ENCODE results near the gene C1S. TPM values are rescaled to one million over a fixed set of nuclear protein-coding genes. Genes with fewer than 3 reads are reported as not detected.

C1S gene
- polyA plus RNA-seq, 1 experiment, result 458 TPM

DNA sequence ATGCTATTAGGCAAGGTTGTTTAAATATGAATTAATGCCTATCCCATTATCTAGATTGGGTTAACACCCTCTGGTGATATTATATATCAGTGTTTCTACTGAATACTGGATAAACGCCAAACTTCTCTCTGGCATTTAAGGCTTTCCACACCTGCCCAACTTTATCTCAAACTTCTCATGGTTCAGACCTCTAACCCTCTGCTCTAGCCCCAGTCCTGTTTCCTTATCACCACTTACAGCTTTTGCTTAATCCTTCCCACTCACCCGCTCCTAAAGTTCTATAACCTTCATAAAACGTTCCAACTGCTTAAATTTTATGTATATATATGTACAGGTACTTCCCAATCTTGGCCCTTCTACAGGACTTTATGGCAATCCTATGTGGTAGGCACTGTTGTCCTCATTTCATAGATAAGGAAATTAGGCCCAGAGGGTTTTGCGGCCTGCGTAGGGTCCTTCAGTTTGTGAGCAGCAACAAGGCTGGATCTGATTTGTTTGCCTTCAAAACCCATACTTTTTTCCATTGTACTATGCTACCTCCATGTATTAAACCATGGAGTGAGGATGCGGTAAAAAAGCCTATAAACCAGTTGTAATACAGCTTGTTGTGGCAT lies 43.5 kb upstream of the C1S start:
- Histone ChIP-seq H3K27me3 (ENCODE audit: control insufficient read depth, insufficient read depth, low read length) (no peaks in the 10 kb centered on the region), H3K4me3 (ENCODE audit: low read depth, low read length) (peak overlapping the region; percentile 90), H3K27ac (ENCODE audit: low read depth, low read length) (no peak overlapping the region), H3K9me3 (ENCODE audit: control insufficient read depth, insufficient read depth, low read length) (no peaks in the 10 kb centered on the region)
- DNase-seq (ENCODE audit: low read depth, low spot score), result no peak
- no peak for TF ChIP-seq CTCF (IDR thresholded peaks at IDR 0.05; ENCODE audit: low read depth, low read length)
- ChIA-PET CTCF (interaction anchor here (1.7 to 2.0 kb wide), 2 partner anchors 92 to 96 kb away, joined by 6 to 7 read pairs; partner anchors contain the start of gene C1RL), POLR2A (interaction anchor here (1.6 kb wide), 1 partner anchor 91 kb away, joined by 3 read pairs; no protein-coding TSS in a partner anchor)

- Histone ChIP-seq H3K27ac (ENCODE audit: low read depth, low read length) (peak overlapping the region; percentile 47), H3K9me3 (ENCODE audit: control insufficient read depth, insufficient read depth, low read length) (no peaks in the 10 kb centered on the region), H3K4me3 (ENCODE audit: low read depth, low read length) (peak overlapping the region; percentile 90), H3K27me3 (ENCODE audit: control insufficient read depth, insufficient read depth, low read length) (no peaks in the 10 kb centered on the region)
- ChIA-PET CTCF (interaction anchor here (0.5 to 2.0 kb wide), 15 partner anchors 9 to 945 kb away, joined by 3 to 7 read pairs (median 4); partner anchors contain the start of genes C1RL and C1S), POLR2A (interaction anchor here (0.6 to 1.6 kb wide), 3 partner anchors 43 to 91 kb away, joined by 3 to 5 read pairs (median 4); partner anchors contain the start of gene C1S)
- no peak for DNase-seq (ENCODE audit: low read depth, low spot score)
- TF ChIP-seq CTCF (IDR thresholded peaks at IDR 0.05; ENCODE audit: low read depth, low read length), result no peak
These were observed 42.6 kb upstream of the C1S start for GRCh38 chr12:7017870-7018349.

- no peaks in the 10 kb centered on the region for H3K9me3 ChIP-seq (ENCODE audit: control insufficient read depth, insufficient read depth, low read length)
- peak; percentile 77 for DNase-seq (ENCODE audit: low read depth, low spot score)
- ChIA-PET CTCF (interaction anchor here (0.5 to 2.0 kb wide), 15 partner anchors 9 to 944 kb away, joined by 3 to 7 read pairs (median 4); partner anchors contain the start of genes C1RL and C1S), POLR2A (interaction anchor here (0.6 to 1.6 kb wide), 4 partner anchors 42 to 90 kb away, joined by 3 to 5 read pairs (median 4); partner anchors contain the start of gene C1S)
- peak within 1 kb of the TSS; percentile 90 for H3K4me3 ChIP-seq (ENCODE audit: low read depth, low read length)
- TF ChIP-seq CTCF (IDR thresholded peaks at IDR 0.05; ENCODE audit: low read depth, low read length), result peak; percentile 83
- H3K27ac ChIP-seq (ENCODE audit: low read depth, low read length), result peak within 1 kb of the TSS; percentile 47
- H3K27me3 ChIP-seq (ENCODE audit: control insufficient read depth, insufficient read depth, low read length), result no peaks in the 10 kb centered on the region
These were observed 42.0 kb upstream of the C1S start, which contains the start of gene LPCAT3 for GRCh38 chr12:7018350-7019042. LPCAT3 (minus strand) TSS chr12:7018476; CDS start chr12:7018424, 52 bp downstream.

DNA sequence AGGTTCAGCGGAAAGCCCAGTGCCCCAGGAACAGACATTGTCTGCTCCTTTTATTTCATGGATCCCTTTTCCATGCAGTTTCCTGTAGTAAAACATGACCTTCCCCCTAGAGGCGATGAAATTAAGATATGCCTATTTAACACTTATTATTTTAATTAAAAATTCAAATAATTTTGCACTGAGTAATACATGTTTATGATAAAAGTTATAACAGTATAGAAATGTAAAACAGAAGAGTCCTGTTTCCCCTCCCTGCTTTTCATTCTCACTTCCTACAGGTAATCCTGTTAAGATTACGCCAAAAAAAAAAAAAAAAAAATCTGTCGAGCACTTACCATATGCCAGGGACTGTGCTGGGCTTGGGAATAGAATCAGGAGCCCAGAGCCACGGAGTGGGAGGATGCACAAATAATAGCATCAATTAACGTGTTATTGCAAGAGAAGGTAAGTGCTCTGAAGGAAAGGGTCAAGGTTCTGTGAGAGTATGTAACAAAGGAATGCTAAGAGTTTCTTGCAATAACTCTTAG lies 41.4 kb upstream of the C1S start:
- DNase-seq (ENCODE audit: low read depth, low spot score), result no peak
- CTCF ChIA-PET, result interaction anchor here (0.7 to 1.8 kb wide), 4 partner anchors 11 to 95 kb away, joined by 3 to 7 read pairs (median 3); partner anchors contain the start of gene C1S
- H3K27me3 ChIP-seq (ENCODE audit: control insufficient read depth, insufficient read depth, low read length), result no peaks in the 10 kb centered on the region
- H3K9me3 ChIP-seq (ENCODE audit: control insufficient read depth, insufficient read depth, low read length), result no peaks in the 10 kb centered on the region
- H3K27ac ChIP-seq (ENCODE audit: low read depth, low read length), result no peak overlapping the region
- POLR2A ChIA-PET, result interaction anchor here (0.7 to 1.6 kb wide), 4 partner anchors 41 to 89 kb away, joined by 3 to 5 read pairs (median 3); partner anchors contain the start of gene C1S
- no peak for TF ChIP-seq CTCF (IDR thresholded peaks at IDR 0.05; ENCODE audit: low read depth, low read length)
- peak overlapping the region; percentile 59 for H3K4me3 ChIP-seq (ENCODE audit: low read depth, low read length)
